Stimulated activated memory B cell treated with anti-CD40 and anti-IgM and Interleukin-4, amounts not matched to agents 10 μg/mL and 1 μg/mL and 100 μg/mL, for 72 hours (primary cell): ENCODE measurements around the gene ARG2.

Source experiments
- ATAC-seq: fragments of 150-1000 bp; cut with Tn5 transposase; 2 replicates; pipeline ENCODE4 v1.10.0; 2021
- H3K27ac Mint-ChIP-seq: one replicate; pipeline ENCODE4 v1.8.0; 2022; ENCODE audit warnings: mild to moderate bottlenecking, mixed read lengths
- H3K27me3 Mint-ChIP-seq: one replicate; pipeline ENCODE4 v1.8.0; 2022; ENCODE audit warnings: mixed read lengths
- H3K36me3 Mint-ChIP-seq: one replicate; pipeline ENCODE4 v1.8.0; 2022; ENCODE audit warnings: mixed read lengths
- H3K4me1 Mint-ChIP-seq: one replicate; pipeline ENCODE4 v1.8.0; 2022; ENCODE audit warnings: mixed read lengths
- H3K4me3 Mint-ChIP-seq: one replicate; pipeline ENCODE4 v1.8.0; 2022; ENCODE audit warnings: mild to moderate bottlenecking, moderate library complexity, mixed read lengths
- H3K9me3 Mint-ChIP-seq: one replicate; pipeline ENCODE4 v1.8.0; 2022; ENCODE audit warnings: mixed read lengths

ARG2 gene

GRCh38 chr14:67675219-67675582, 55.5 kb downstream of the ARG2 start:
- Mint-ChIP-seq H3K27me3 (no peaks in the 10 kb centered on the region), H3K9me3 (no peaks in the 10 kb centered on the region), H3K27ac (peak overlapping the region; percentile 94), H3K4me1 (peaks cover 38% of the 10 kb centered on the region), H3K36me3 (peaks cover 23% of the 10 kb centered on the region), H3K4me3 (peak overlapping the region; percentile 89)
- ATAC-seq, result no peak

- Mint-ChIP-seq H3K27ac (no peak overlapping the region), H3K36me3 (peaks cover 46% of the 10 kb centered on the region), H3K4me1 (peaks cover 30% of the 10 kb centered on the region), H3K27me3 (no peaks in the 10 kb centered on the region), H3K4me3 (no peak overlapping the region), H3K9me3 (no peaks in the 10 kb centered on the region)
- ATAC-seq, result no peak
These were observed 59.3 kb downstream of the ARG2 start for GRCh38 chr14:67679006-67679405.

- Mint-ChIP-seq H3K27me3 (no peaks in the 10 kb centered on the region), H3K36me3 (peaks cover 54% of the 10 kb centered on the region), H3K9me3 (no peaks in the 10 kb centered on the region), H3K4me1 (peaks cover 29% of the 10 kb centered on the region), H3K4me3 (no peak overlapping the region), H3K27ac (peak overlapping the region; percentile 58)
- ATAC-seq, result peak; percentile 92
These were observed 60.4 kb downstream of the ARG2 start for GRCh38 chr14:67680121-67680602.

GRCh38 chr14:67680941-67681340, 61.2 kb downstream of the ARG2 start:
- Mint-ChIP-seq H3K27me3 (no peaks in the 10 kb centered on the region), H3K4me3 (no peak overlapping the region), H3K27ac (peak overlapping the region; percentile 58), H3K4me1 (peaks cover 29% of the 10 kb centered on the region), H3K9me3 (no peaks in the 10 kb centered on the region), H3K36me3 (peaks cover 61% of the 10 kb centered on the region)
- peak; percentile 53 for ATAC-seq

GRCh38 chr14:67683842-67684241, 64.1 kb downstream of the ARG2 start:
- Mint-ChIP-seq H3K4me3 (no peak overlapping the region), H3K4me1 (peaks cover 22% of the 10 kb centered on the region), H3K36me3 (peaks cover 67% of the 10 kb centered on the region), H3K9me3 (no peaks in the 10 kb centered on the region), H3K27ac (no peak overlapping the region), H3K27me3 (no peaks in the 10 kb centered on the region)
- ATAC-seq, result no peak

GRCh38 chr14:67690011-67690410, 70.3 kb downstream of the ARG2 start:
- Mint-ChIP-seq H3K27ac (no peak overlapping the region), H3K4me3 (no peak overlapping the region), H3K9me3 (no peaks in the 10 kb centered on the region), H3K4me1 (peaks cover 18% of the 10 kb centered on the region), H3K27me3 (no peaks in the 10 kb centered on the region), H3K36me3 (peaks cover 66% of the 10 kb centered on the region)
- ATAC-seq, result no peak

GRCh38 chr14:67694791-67695393, 75.2 kb downstream of the ARG2 start:
- peak overlapping the region; percentile 84 for H3K27ac Mint-ChIP-seq
- peaks cover 10% of the 10 kb centered on the region for H3K4me1 Mint-ChIP-seq
- H3K4me3 Mint-ChIP-seq, result peak overlapping the region; percentile 89
- peak; percentile 92 for ATAC-seq
- H3K9me3 Mint-ChIP-seq, result no peaks in the 10 kb centered on the region
- H3K36me3 Mint-ChIP-seq, result peaks cover 21% of the 10 kb centered on the region
- H3K27me3 Mint-ChIP-seq, result no peaks in the 10 kb centered on the region

- peak within 1 kb of the TSS; percentile 89 for H3K4me3 Mint-ChIP-seq
- peak; percentile 96 for ATAC-seq
- H3K9me3 Mint-ChIP-seq, result no peaks in the 10 kb centered on the region
- peaks cover 15% of the 10 kb centered on the region for H3K36me3 Mint-ChIP-seq
- no peaks in the 10 kb centered on the region for H3K27me3 Mint-ChIP-seq
- H3K27ac Mint-ChIP-seq, result peak within 1 kb of the TSS; percentile 84
- peaks cover 10% of the 10 kb centered on the region for H3K4me1 Mint-ChIP-seq
These were observed 75.8 kb downstream of the ARG2 start, which contains the start of gene RDH11 for GRCh38 chr14:67695394-67695949. RDH11 (minus strand) TSS chr14:67695764; CDS start chr14:67695703, 61 bp downstream.

GRCh38 chr14:67697006-67697405, 77.3 kb downstream of the ARG2 start:
- Mint-ChIP-seq H3K27me3 (no peaks in the 10 kb centered on the region), H3K27ac (no peak overlapping the region), H3K4me1 (peaks cover 10% of the 10 kb centered on the region), H3K36me3 (peaks cover 4% of the 10 kb centered on the region), H3K9me3 (no peaks in the 10 kb centered on the region), H3K4me3 (no peak overlapping the region)
- ATAC-seq, result no peak

GRCh38 chr14:67698179-67698578, 78.5 kb downstream of the ARG2 start:
- no peak overlapping the region for H3K27ac Mint-ChIP-seq

More at GRCh38 chr14:67698179-67698578, 78.5 kb downstream of the ARG2 start:
- no peaks in the 10 kb centered on the region for H3K9me3 Mint-ChIP-seq
- H3K4me1 Mint-ChIP-seq, result peaks cover 10% of the 10 kb centered on the region
- no peaks in the 10 kb centered on the region for H3K27me3 Mint-ChIP-seq
- H3K4me3 Mint-ChIP-seq, result no peak overlapping the region
- H3K36me3 Mint-ChIP-seq, result no peaks in the 10 kb centered on the region
- ATAC-seq, result no peak
